HG02852 (cell line): ENCODE data around the gene KCNQ1.

Source experiments
- ATAC-seq: cut with Tn5 transposase; IDR thresholded peaks from one replicate; pipeline ENCODE4 v1.9.1; 2021; ENCODE audit warnings: mild to moderate bottlenecking, moderate library complexity; ENCODE audit not compliant: unreplicated experiment

KCNQ1 gene

GRCh38 chr11:2532704-2533586 is 88.1 kb downstream of the KCNQ1 start:
- peak; percentile 63 for ATAC-seq

- ATAC-seq: no peak
Observed at GRCh38 chr11:2533587-2534133, 88.9 kb downstream of the KCNQ1 start.

DNA sequence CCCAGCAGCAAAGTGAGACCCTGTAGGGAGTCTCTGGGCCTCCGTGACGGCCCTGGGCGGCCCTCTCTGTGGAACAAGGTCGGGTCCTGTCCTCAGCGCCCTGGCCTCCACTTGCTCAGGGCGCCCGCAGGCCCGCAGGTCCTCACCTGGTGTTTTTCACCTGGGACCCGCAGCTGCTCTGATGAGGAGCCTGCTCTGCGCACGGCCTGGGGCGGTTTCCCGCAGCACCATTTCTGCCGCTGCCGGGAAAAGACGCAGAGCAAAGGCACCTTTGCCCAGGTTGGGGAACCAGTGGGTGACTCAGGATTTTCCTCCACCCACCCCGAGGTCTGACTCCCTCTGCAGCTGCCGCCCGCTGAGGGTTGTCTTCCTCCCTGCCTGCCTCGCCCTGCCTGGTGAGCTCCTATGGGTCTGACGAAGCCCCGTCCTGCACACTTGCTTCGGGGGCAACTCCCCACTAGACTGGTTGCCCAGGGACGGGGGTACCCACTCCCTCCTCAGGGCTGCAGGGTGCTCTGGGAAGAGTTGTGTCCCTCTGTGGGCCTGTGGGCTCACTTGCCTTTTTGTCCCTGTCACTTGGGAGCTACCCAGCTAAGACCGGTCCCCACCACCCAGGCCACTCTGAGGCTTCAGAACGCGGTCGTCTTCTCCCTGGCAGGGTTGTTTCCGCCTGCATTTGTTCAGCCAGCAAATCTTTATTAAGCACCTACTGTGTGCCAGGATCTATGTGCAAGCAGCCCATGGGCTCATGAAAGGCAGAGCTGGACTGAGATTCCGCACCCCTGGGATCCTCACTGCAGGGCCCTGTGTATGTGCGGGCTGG is 89.5 kb downstream of the KCNQ1 start:
- no peak for ATAC-seq

GRCh38 chr11:2534957-2535672 is 90.3 kb downstream of the KCNQ1 start:
- no peak for ATAC-seq

DNA sequence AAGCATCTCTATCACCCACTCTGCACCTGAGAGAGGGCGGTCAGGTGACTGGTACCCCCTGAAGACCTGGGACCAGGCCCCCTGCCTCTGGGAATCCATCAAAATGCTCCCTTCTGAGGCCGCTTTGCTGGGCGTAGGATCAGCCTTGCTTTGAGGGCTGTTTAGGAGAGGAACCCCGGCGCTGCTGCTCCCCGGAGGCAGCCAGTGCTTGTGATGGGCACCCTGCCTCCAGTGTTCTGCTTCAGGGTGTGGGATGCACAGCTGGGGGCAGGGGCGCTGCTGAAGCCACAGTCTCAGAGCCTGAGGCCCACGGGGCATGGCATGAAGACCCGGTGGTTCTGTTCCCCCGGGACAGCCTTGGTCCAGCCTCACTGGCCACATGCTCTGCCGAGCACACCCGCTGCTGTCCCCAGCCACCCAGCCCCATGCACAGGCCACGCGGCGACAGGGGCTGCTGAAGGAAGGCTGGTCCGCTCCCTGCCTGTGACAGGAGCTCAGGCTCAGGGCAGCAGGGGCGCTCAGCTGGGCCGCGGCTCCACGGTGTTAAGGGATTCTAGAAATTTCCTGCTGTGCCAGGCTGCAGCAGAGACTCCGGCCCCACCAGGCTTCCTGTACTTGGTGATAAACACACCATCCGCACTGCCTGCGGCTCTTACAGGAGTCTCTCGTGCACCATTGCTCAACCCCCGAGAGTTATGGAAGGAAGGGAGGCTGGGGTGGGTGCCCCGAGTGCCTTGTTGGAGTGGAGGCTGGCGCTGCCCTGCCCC is 91.0 kb downstream of the KCNQ1 start:
- no peak for ATAC-seq

DNA sequence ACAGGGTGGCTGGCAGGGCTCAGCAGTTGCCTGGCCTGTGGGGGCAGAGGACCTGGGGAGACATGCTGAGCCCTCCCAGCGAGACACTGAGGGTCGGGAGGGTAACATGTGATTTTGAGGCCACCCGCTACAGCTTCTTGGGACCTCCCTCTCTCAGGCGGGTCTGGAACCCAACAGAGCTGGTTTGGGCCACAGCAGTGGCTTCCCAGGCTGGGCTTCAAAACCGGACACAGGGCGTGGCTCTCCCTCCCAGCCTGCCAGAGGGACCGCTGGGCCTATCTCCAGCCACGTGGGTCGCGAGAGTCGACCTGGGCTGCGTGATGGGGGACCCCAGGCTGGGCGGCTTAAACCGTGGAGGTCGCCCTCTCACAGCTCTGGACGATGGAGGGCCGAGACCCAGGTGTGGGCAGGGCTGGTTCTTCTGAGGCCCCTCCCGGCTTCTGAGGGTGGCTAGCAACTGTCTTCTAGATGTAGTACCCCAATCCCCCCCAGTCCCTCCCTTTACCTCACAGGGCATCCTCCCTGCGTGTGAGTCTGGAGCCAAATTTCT is 91.7 kb downstream of the KCNQ1 start:
- ATAC-seq: no peak

GRCh38 chr11:2537010-2537705 is 92.3 kb downstream of the KCNQ1 start:
- ATAC-seq: no peak

GRCh38 chr11:2537896-2538724 is 93.3 kb downstream of the KCNQ1 start:
- no peak for ATAC-seq

GRCh38 chr11:2538951-2539350 is 94.1 kb downstream of the KCNQ1 start:
- no peak for ATAC-seq

- no peak for ATAC-seq
Observed at GRCh38 chr11:2539371-2540222, 94.8 kb downstream of the KCNQ1 start.

DNA sequence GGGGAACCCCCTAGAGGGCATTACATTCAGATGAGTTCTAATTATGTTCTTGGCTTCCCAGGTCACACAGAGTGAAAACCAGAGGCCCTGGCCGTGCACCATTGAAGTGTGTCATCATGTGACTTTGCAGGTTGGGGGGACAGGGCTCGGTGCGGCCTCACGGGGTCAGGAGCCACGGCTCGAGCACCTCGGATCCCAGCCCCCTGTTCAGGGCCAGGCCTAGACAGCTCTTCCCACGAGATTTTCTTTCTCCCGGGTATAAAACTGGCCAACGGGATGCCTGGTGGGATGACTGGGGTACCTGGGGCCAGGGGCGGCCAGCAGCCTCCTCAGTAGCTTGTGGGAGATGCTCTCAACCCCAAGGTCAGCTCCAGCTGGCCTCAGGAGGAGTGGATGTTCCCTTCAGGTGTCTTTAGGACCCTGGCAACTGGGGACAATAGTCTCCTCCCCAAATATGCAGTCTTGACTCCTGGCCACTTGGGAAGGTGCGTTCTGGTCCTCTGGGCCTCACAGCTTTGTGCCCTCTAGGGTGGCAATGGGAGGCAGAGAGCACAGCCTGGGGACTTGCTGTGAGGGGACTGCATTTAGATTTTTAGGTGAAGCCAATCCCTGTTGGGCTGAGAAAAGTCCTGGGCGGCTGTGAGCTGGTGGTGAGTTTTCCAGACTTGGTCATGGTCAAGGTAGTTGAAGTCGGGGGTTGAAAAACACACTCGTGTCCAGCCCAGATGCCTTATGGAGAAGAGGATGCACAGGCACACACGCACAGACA is 95.6 kb downstream of the KCNQ1 start:
- no peak for ATAC-seq

GRCh38 chr11:2540992-2541680 is 96.3 kb downstream of the KCNQ1 start:
- no peak for ATAC-seq

- ATAC-seq: no peak
Observed at GRCh38 chr11:2541881-2542361, 97.1 kb downstream of the KCNQ1 start.

GRCh38 chr11:2542406-2542805 is 97.6 kb downstream of the KCNQ1 start:
- no peak for ATAC-seq

GRCh38 chr11:2547806-2548205 is 103.0 kb downstream of the KCNQ1 start:
- ATAC-seq: no peak

DNA sequence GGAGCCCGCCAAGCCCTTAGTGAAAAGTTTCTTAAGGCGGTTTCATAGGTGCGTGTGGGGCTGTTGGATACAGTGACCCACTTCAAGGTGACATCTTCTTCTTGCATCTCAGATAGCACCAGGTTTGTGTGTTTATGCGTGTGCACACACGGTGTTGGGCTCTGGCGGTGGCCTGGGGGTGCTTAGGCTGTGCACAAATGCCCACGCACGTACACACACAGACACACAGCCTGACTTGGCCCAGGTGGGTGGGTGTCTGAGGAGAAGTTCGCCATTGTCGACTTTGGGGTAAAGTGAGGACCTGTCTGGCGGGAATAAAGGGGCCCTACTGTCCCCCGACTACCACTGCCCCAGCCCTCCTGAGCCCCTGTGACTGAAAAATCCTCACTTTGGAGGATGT is 103.8 kb downstream of the KCNQ1 start:
- ATAC-seq: no peak
